Measurements from ENCODE around the gene MBD2.
"Not testable (repeated sequence)": the region's sequence is repeated elsewhere in the genome, so short reads cannot be mapped to it uniquely, and the experiment has no call there.

MBD2 gene

DNA sequence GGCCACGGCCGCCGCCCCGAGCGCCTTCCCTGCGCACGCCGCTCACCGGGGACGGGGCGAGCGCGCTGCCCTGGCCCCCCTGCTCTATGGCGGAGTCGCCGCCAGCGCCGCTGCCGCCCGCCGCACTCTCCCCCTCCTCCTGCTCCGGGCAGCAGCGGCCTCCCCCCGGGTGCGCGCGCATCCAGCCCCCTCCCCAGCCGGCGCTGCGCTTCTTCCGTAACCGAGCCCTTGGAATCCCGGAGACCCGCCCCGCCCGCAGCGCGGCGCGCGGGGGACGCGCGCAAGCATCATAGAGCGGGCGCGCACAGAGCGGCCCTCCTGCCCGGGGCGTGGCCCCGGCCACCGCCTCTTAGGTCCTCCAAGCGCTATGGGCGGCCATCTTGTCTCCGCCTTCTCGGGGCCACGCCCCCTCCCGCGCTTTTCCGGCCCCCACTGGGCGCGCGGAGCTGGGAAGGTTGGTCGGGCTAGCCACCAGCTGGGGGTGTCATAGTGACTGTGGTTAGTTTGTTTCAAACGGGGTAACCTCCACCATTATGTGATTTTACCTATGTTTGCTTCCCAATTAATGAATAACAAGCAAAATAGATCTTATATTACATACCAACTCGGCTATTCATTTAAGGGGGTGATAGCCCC, at the start of gene MBD2:
MBD2 (minus strand) TSS at position 291 of the 636 bp plus-strand sequence; CDS start at position 181, 110 bp downstream.
- peak; percentile 87 to 92 for DNase-seq

- DNase-seq, result peak in 1 of 2 experiments; percentile 62
Observed at GRCh38 chr18:54269893-54270844, 45.7 kb upstream of the MBD2 start.

DNA sequence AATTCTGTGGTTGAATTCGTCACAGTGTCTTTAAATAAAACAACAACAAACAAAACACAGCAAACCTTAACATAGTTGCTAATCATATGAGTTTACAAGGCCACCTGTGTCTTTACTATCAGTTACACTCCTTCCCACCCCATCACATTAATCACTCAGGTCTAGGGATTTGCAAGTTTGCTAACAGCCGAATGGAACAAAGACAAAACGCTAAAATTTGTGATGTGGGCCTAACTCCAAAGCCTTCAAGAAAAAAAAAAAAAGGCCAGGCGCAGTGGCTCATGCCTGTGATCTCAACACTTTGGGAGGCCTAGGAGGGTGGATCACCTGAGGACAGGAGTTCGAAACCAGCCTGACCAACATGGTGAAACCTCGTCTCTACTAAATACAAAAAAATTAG, 44.3 kb upstream of the MBD2 start:
- no peak for DNase-seq

DNA sequence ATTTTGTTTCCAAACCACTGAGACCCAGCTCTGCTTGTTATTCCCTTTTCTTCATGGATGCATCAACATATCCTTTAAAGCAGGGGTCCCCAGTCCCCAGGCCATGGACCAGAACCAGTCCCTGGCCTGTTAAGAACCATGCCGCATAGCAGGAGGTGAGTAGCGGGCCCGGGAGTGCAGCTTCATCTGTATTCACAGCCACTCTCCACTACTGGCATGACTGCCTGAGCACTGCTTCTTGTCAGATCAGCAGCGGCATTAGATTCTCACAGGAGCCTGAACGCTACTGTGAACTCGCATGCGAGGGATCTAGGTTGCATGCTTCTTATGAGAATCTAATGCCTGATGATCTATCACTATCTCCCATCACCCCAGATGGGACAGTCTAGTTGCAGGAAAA, 43.2 kb upstream of the MBD2 start:
- no peak for DNase-seq

GRCh38 chr18:54263904-54264336, 39.5 kb upstream of the MBD2 start:
- no peak for DNase-seq

DNA sequence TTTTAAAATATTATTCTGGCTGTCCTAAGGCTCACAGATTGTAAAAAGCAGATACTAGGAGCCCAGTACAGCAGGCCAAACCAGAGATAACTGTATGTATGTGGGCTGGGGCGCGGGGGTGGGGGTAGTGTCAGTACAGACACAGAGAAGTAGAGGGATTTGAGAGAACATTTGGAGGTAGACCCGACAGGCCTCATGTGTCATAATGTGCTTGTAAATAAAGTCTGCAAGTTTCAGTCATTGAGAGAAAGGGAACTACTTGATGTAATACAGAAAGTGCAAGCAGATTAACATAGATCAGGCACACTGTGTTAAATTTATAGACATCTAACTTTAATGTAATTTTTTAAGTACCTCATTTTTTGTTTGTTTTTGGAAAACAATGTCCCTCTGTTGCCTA, 37.4 kb upstream of the MBD2 start:
- no peak for DNase-seq

GRCh38 chr18:54260396-54261072, 36.1 kb upstream of the MBD2 start:
- DNase-seq, result no peak

DNA sequence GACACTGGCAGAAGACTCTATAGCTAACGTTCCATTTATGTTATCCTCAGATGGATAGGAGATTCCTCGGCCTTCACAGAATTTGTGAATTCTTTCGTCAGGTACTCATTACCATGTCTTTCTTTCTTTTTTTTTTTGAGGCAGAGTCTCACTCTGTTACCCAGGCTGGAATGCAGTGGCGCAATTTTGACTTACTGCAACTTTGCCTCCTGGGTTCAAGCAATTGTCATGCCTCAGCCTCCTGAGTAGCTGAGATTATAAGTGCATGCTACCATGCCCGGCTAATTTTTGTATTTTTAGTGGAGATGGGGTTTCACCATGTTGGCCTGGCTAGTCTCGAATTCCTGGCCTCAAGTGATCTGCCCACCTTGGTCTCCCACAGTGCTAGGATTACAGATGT, 33.3 kb upstream of the MBD2 start:
- DNase-seq, result not testable (repeated sequence)

- no peak for DNase-seq
Observed at GRCh38 chr18:54257015-54257414, 32.5 kb upstream of the MBD2 start.

DNA sequence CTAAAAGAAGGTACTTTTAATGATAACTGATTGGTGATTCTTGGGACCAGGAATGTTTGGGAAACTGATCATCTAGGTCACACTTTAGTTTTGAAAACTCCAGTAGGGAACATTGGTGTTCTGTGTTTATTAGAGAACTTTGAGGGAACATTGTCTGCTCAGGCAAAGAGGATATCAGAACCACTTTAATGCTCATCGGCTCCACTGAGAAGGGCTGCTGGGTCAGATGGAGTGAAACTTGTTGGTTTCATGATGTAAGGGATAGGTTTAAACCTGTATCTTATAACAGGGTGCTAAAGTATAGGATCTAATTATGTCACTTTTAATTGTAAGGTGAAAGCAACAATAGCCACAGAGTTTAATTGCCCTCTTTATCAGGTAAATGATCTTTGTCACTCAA, 30.7 kb upstream of the MBD2 start:
- no peak for DNase-seq

- no peak for DNase-seq
Observed at GRCh38 chr18:54254265-54254758, 29.8 kb upstream of the MBD2 start.

- DNase-seq, result no peak
Observed at GRCh38 chr18:54251606-54252390, 27.3 kb upstream of the MBD2 start.

- no peak for DNase-seq
Observed at GRCh38 chr18:54250846-54251261, 26.4 kb upstream of the MBD2 start.

- DNase-seq, result no peak
Observed at GRCh38 chr18:54247511-54248175, 23.2 kb upstream of the MBD2 start.

DNA sequence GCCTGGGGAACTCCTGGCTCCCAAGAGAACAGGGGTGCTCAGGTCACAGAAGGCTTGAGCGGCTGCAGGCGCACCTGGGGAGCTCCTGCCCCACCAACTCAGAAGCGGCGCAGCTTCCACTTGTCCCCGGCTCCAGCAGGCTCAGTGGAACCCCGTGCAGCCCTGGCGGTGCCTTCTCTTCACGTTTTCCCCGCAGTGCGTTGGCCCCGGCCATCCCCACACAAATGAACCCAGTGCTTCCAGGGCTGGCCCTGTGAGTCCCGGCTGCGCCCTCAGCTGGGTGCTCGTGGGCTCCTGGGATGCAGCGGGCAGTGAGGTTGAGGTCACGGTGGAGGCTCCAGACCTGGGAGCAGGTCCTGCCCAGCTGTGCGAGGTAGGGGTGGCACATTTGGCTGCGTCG, 17.9 kb upstream of the MBD2 start:
- no peak for DNase-seq

GRCh38 chr18:54241483-54241882, 17.0 kb upstream of the MBD2 start:
- no peak for DNase-seq

DNA sequence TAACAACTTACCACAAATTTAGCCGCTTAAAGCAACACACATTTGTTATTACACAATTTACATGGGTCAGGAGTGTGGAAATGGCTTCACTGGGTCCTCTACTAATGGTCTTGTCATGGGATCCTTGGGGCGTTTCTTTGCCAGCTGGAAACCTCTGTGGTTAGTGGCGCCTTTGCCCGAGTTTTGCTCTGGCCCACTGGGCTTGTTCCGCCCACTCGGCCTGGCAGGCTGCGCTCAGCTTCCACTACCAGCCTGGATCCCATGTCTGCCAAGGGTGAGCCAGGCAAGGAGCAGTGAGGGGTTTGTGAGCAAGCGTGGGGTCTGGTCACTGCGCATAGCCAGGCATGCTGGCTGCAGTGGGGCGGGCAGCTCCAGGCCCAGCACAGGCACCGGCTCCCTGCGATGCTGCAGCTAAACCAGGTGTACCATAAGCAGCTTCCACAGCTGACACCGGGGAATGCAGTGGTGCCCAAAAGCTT, 16.2 kb upstream of the MBD2 start:
- no peak for DNase-seq

DNA sequence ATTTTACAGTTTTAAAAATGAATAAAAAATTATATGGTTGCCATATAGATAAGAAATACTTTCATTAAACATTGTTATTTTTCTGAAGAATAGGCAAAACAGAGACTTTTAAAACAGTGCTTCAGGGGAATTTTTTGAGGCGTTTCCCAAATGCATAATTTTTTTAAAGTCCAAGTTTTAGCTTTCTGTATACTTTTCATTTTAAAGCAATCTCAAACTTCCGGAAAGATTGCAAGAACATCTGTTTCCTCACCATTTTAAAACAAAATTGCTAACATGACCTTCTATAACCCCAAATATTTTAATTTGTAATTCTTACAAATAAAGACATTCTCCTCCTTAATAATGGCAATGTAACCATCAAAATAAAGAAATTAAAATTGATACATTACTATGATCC, 15.1 kb upstream of the MBD2 start:
- no peak for DNase-seq

GRCh38 chr18:54239091-54239490, 14.6 kb upstream of the MBD2 start:
- DNase-seq, result no peak

GRCh38 chr18:54238173-54238936, 13.9 kb upstream of the MBD2 start:
- DNase-seq, result no peak

DNA sequence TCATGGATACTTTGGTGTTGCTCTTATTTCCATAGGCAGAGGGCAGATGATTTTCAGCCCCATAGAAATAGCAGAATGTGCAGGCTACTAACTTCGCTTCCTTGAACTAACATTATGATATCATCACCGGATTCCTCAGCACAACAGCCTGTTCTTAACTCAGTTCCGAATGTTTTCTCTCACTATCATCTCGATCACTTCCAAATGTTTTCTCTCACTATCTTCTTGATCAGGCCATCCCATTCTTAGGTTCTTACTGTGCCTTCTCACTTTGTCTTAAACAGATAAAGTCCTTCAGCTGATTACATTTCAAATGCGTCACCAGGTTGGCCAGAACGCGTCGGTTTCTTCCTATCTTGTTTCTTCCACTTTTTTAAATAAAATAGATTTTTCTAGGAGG, 11.4 kb upstream of the MBD2 start:
- DNase-seq, result no peak

Data from NCI-H187 (cell line).